GM19193 (cell line): Measurements from ENCODE around the gene ITPKB.

Source experiments
- POLR2A ChIP-seq: IDR thresholded peaks from 4 replicates; pipeline ENCODE4 v1.6.1; 2011; ENCODE audit not compliant: insufficient read depth, insufficient read length; ENCODE audit errors: extremely low read depth

ITPKB gene

GRCh38 chr1:226678701-226679100, 60.4 kb downstream of the ITPKB start:
- no peak for TF ChIP-seq POLR2A

- TF ChIP-seq POLR2A, result no peak
Measured at GRCh38 chr1:226678251-226678650, 60.8 kb downstream of the ITPKB start.

GRCh38 chr1:226677027-226678020, 61.8 kb downstream of the ITPKB start:
- TF ChIP-seq POLR2A, result no peak

- no peak for TF ChIP-seq POLR2A
Measured at GRCh38 chr1:226676381-226676780, 62.7 kb downstream of the ITPKB start.

GRCh38 chr1:226675715-226676357, 63.2 kb downstream of the ITPKB start:
- no peak for TF ChIP-seq POLR2A

GRCh38 chr1:226674892-226675714, 64.0 kb downstream of the ITPKB start:
- TF ChIP-seq POLR2A, result no peak

GRCh38 chr1:226672339-226672762, 66.7 kb downstream of the ITPKB start:
- TF ChIP-seq POLR2A, result no peak

- TF ChIP-seq POLR2A, result no peak
Measured at GRCh38 chr1:226671277-226671676, 67.8 kb downstream of the ITPKB start.

GRCh38 chr1:226670073-226670472, 69.0 kb downstream of the ITPKB start:
- no peak for TF ChIP-seq POLR2A

GRCh38 chr1:226668173-226668560, 70.9 kb downstream of the ITPKB start:
- TF ChIP-seq POLR2A, result no peak

GRCh38 chr1:226666692-226667091, 72.4 kb downstream of the ITPKB start:
- no peak for TF ChIP-seq POLR2A

GRCh38 chr1:226666164-226666506, 72.9 kb downstream of the ITPKB start:
- TF ChIP-seq POLR2A, result no peak

- TF ChIP-seq POLR2A, result no peak
Measured at GRCh38 chr1:226665505-226666163, 73.4 kb downstream of the ITPKB start.

- TF ChIP-seq POLR2A, result no peak
Measured at GRCh38 chr1:226664413-226665101, 74.5 kb downstream of the ITPKB start.
